Sigmoid colon (tissue), 7 donors: Measurements from ENCODE around the gene TRMT2A. TPM values are rescaled to one million over a fixed set of nuclear protein-coding genes. Genes with fewer than 3 reads are reported as not detected.

ENCODE experiments used
- DNase-seq: peaks from one replicate; pipeline ENCODE4 v3.0.0-alpha.2; 2019
- H3K27ac ChIP-seq, 4 donors: fragments of 200-600 bp; sonication (generic); one replicate each; pipeline ENCODE4 v1.5.1; 2016 to 2019; ENCODE audit warnings: mild to moderate bottlenecking in 1 of 4
- H3K27me3 ChIP-seq, 3 donors: fragments of 200-600 bp; sonication (generic); one replicate each; pipeline ENCODE4 v1.5.1; 2019; ENCODE audit warnings: mild to moderate bottlenecking in 1 of 3
- H3K36me3 ChIP-seq, 4 donors: fragments of 200-600 bp; sonication (generic); one replicate each; pipeline ENCODE4 v1.5.1; 2016 to 2019
- H3K4me1 ChIP-seq, 4 donors: fragments of 200-600 bp; sonication (generic); one replicate each; pipeline ENCODE4 v1.5.1; 2017 to 2019
- H3K4me3 ChIP-seq, 4 donors: fragments of 200-600 bp; sonication (generic); one replicate each; pipeline ENCODE4 v1.5.1; 2017 to 2019; ENCODE audit warnings: mild to moderate bottlenecking in 2 of 4, moderate library complexity in 1 of 4
- H3K9me3 ChIP-seq, 4 donors: fragments of 200-600 bp in 3 of 4; sonication (generic) in 3 of 4; one replicate each; pipeline versions ENCODE4 v1.5.1 to v1.6.1; 2013 to 2019
- CTCF ChIP-seq, 4 experiments: fragments of 450-650 bp in 3 of 4; fragments of 200-600 bp in 1 of 4; IDR thresholded peaks; one replicate each; pipeline ENCODE4 v1.5.1; 2016 to 2019; ENCODE audit warnings: antibody characterized with exemption in 4 of 4, mild to moderate bottlenecking in 3 of 4, moderate library complexity in 2 of 4
- EP300 ChIP-seq, 4 donors: sonication (generic); formaldehyde crosslinking; IDR thresholded peaks; one replicate each; pipeline ENCODE4 v1.6.1; 2017; ENCODE audit warnings: antibody characterized with exemption in 4 of 4
- POLR2A ChIP-seq, 2 donors: fragments of 450-650 bp; IDR thresholded peaks; one replicate each; pipeline ENCODE4 v1.6.1; 2016; ENCODE audit warnings: antibody characterized with exemption in 2 of 2, mild to moderate bottlenecking in 2 of 2, moderate library complexity in 2 of 2
- POLR2AphosphoS5 ChIP-seq, 4 donors: sonication (generic); formaldehyde crosslinking; IDR thresholded peaks; one replicate each; pipeline ENCODE4 v1.6.1; 2017; ENCODE audit warnings: antibody characterized with exemption in 4 of 4
- WGBS, 2 donors: extraction: QIAGEN DNeasy Blood & Tissue Kit; methylation state at CpG; one replicate each; pipeline ENCODE4 v1.1.7; 2013; 5-methylcytosine and 5-hydroxymethylcytosine counted together
- intact Hi-C: fragments of 100-400 bp; cut with DNase I; formaldehyde crosslinking; loops from one replicate; pipeline ENCODE4 v1.15.1; 2023
- polyA plus RNA-seq, 3 donors: library from polyadenylated mRNA; stranded (reverse); fragments of 200-250 nt; gene quantifications; one replicate each; pipeline ENCODE4 v1.2.3, GENCODE V29; 2013
- total RNA-seq, 4 donors: library from RNA; depleted of rRNA; stranded (reverse); fragments of >200 nt; gene quantifications; one replicate each; pipeline ENCODE4 v1.1.0, GENCODE V29; 2016
- donor health status: healthy with polysubstance abuse.
- donor health status: Bipolar disorder and iron deficiency.
- donor health status: healthy.

The TRMT2A gene
- total and polyA plus RNA-seq, 7 donors: 8.6 to 55.1 (median 43.7) TPM

GRCh38 chr22:20080445-20080775 lies 36.6 kb downstream of the TRMT2A start:
- TF ChIP-seq EP300 (IDR thresholded peaks at IDR 0.05): no peak
- no peak for TF ChIP-seq POLR2A (IDR thresholded peaks at IDR 0.05)
- TF ChIP-seq CTCF (IDR thresholded peaks at IDR 0.05): no peak
- no peak for TF ChIP-seq POLR2AphosphoS5 (IDR thresholded peaks at IDR 0.05)
- Histone ChIP-seq H3K27me3 (no peaks in the 10 kb centered on the region), H3K4me3 (peak overlapping the region; percentile 80 to 91 (median 88)), H3K27ac (peak overlapping the region; percentile 88 to 97 (median 94)), H3K4me1 (peaks cover 0 to 52% (median 49%) of the 10 kb centered on the region in 4 donors), H3K9me3 (no peaks in the 10 kb centered on the region), H3K36me3 (no peaks in the 10 kb centered on the region)
- WGBS, 2 donors: 1% methylated on average over 34 of the region's 34 CpGs
- peak; percentile 84 for DNase-seq
- intact Hi-C loops: loop anchor here (2.0 to 10.0 kb wide), 4 partner anchors 37 to 106 kb away; partner anchors contain the start of genes RANBP1, TANGO2, TRMT2A and ZDHHC8

GRCh38 chr22:20079745-20080444 lies 37.1 kb downstream of the TRMT2A start, which contains the start of gene DGCR8:
Gene DGCR8, plus strand, starts transcription at chr22:20080241. Its CDS starts 5,723 bp downstream, at chr22:20085964.
- H3K4me1 ChIP-seq: peaks cover 0 to 47% (median 45%) of the 10 kb centered on the region in 4 donors
- intact Hi-C loops: loop anchor here (2.0 to 10.0 kb wide), 4 partner anchors 37 to 105 kb away; partner anchors contain the start of genes RANBP1, TANGO2, TRMT2A and ZDHHC8
- WGBS, 2 donors: 0% methylated on average over 100 of the region's 100 CpGs
- peak within 1 kb of the TSS; percentile 80 to 91 (median 88) for H3K4me3 ChIP-seq
- no peaks in the 10 kb centered on the region for H3K9me3 ChIP-seq
- DNase-seq: peak; percentile 96
- H3K27me3 ChIP-seq: no peaks in the 10 kb centered on the region
- peak in 1 of 4 donors; percentile 79 for TF ChIP-seq EP300 (IDR thresholded peaks at IDR 0.05)
- peak; percentile 43 to 88 (median 76) for TF ChIP-seq POLR2AphosphoS5 (IDR thresholded peaks at IDR 0.05)
- no peak for TF ChIP-seq CTCF (IDR thresholded peaks at IDR 0.05)
- TF ChIP-seq POLR2A (IDR thresholded peaks at IDR 0.05): peak; percentile 13 to 49
- H3K36me3 ChIP-seq: no peaks in the 10 kb centered on the region
- H3K27ac ChIP-seq: peak within 1 kb of the TSS; percentile 88 to 97 (median 94)

GRCh38 chr22:20076627-20077172 lies 40.3 kb downstream of the TRMT2A start:
- Histone ChIP-seq H3K9me3 (no peaks in the 10 kb centered on the region), H3K36me3 (no peaks in the 10 kb centered on the region), H3K4me3 (no peak overlapping the region), H3K27me3 (no peaks in the 10 kb centered on the region), H3K4me1 (peaks cover 0 to 15% (median 13%) of the 10 kb centered on the region in 4 donors), H3K27ac (no peak overlapping the region)
- TF ChIP-seq POLR2A (IDR thresholded peaks at IDR 0.05): no peak
- no peak for TF ChIP-seq EP300 (IDR thresholded peaks at IDR 0.05)
- no peak for TF ChIP-seq CTCF (IDR thresholded peaks at IDR 0.05)
- TF ChIP-seq POLR2AphosphoS5 (IDR thresholded peaks at IDR 0.05): no peak
- DNase-seq: no peak
- intact Hi-C loops: no loop called here
- 68 to 84% methylated on average over 6 of the region's 6 CpGs for WGBS, 2 donors

- Histone ChIP-seq H3K27ac (no peak overlapping the region), H3K4me1 (no peaks in the 10 kb centered on the region), H3K36me3 (no peaks in the 10 kb centered on the region), H3K9me3 (no peaks in the 10 kb centered on the region), H3K4me3 (no peak overlapping the region), H3K27me3 (no peaks in the 10 kb centered on the region)
- intact Hi-C loops: no loop called here
- TF ChIP-seq CTCF (IDR thresholded peaks at IDR 0.05) (no peak), EP300 (IDR thresholded peaks at IDR 0.05) (no peak), POLR2A (IDR thresholded peaks at IDR 0.05) (no peak), POLR2AphosphoS5 (IDR thresholded peaks at IDR 0.05) (no peak)
- no peak for DNase-seq
- 90 to 93% methylated on average over 8 of the region's 8 CpGs for WGBS, 2 donors
These were observed 45.5 kb downstream of the TRMT2A start for GRCh38 chr22:20071524-20071972.
